Measurements from ENCODE around the gene IL12RB1. TPM values are rescaled to one million over a fixed set of nuclear protein-coding genes. Genes with fewer than 3 reads are reported as not detected.

Gene IL12RB1
- total and polyA plus RNA-seq, 2 of the 8 experiments (the other 6 are each of a cell fraction or from before 2014, with no cell fraction given): 0.03 TPM; not detected in 1

DNA sequence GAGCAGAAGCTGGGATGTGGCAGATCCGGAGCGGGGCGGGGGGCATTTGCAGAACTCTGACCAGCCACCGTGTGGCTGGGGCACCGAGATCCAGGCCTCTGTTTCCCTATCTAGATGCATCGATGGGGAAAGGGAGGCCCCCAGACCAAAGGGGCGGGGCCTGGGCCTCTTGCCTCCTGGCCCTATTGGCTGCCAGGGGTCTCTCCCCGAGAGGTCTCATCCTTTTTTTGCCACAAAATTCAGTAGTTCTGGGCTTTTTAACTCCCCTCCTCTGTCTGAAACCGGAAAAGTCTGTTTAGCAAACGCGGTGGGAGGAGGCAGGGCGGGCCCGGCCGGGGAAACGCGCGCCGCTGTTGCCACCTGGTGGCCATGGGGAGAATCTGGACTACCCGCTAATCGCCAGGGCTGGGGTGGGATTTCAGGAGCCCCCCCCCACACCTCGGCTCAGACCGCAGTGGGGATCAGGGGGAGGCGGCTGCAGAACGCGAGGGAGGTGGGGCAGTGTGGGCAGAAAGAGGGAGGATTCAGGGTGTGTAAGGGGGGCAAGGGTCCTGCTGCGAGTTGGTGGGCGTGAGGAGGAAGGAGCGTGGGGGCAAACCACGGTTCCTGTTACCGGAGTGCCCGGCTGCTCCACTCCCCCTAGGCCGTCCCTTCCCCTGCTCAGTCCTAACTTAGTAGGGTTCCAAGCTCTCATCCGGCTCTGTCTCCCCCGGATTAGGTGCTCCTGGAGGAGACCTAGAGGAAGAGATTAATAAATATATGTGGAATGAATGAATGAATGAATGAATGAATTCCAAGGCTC, 28.3 kb downstream of the IL12RB1 start (continued):
- TF ChIP-seq MAFK (IDR thresholded peaks at IDR 0.05; ENCODE audit: low read depth, low read length): no peak
- 0 out of 2 replicates have a peak, but pooled peaks have one; percentile 48 for TF ChIP-seq SP1 (IDR thresholded peaks at IDR 0.05; ENCODE audit: low read depth, low read length)
- no peak for TF ChIP-seq GTF2F1 (IDR thresholded peaks at IDR 0.05; ENCODE audit: borderline replicate concordance, low read depth, low read length)
- TF ChIP-seq BCL11A (IDR thresholded peaks at IDR 0.05; ENCODE audit: low read depth in 2 of 2, low read length in 2 of 2): no peak
- no peak for TF ChIP-seq RFX5 (IDR thresholded peaks at IDR 0.05; ENCODE audit: borderline replicate concordance, low read depth, low read length)
- TF ChIP-seq ASH2L (IDR thresholded peaks at IDR 0.05; ENCODE audit: low read length): no peak
- 0 out of 2 replicates have a peak, but pooled peaks have one; percentile 25 for TF ChIP-seq YY1 (IDR thresholded peaks at IDR 0.05; ENCODE audit: low read depth, low read length)
- TF ChIP-seq EGR1 (IDR thresholded peaks at IDR 0.05; ENCODE audit: borderline replicate concordance, low read depth, low read length): no peak
- TF ChIP-seq BACH1 (IDR thresholded peaks at IDR 0.05; ENCODE audit: low read length): no peak
- no peak for TF ChIP-seq RNF2 (IDR thresholded peaks at IDR 0.05; ENCODE audit: borderline replicate concordance, low read depth, low read length, missing control alignments, poor library complexity, severe bottlenecking)
- no peak for TF ChIP-seq HDAC2 (IDR thresholded peaks at IDR 0.05; ENCODE audit: borderline replicate concordance in 1 of 2, low read depth in 2 of 2, low read length in 2 of 2)
- no peak for TF ChIP-seq NANOG (IDR thresholded peaks at IDR 0.05; ENCODE audit: insufficient read depth, low read depth, low read length, poor library complexity, severe bottlenecking)
- no peak for TF ChIP-seq ZNF274 (IDR thresholded peaks at IDR 0.05; ENCODE audit: borderline replicate concordance, extremely low read depth, low read length)
- TF ChIP-seq SP4 (IDR thresholded peaks at IDR 0.05; ENCODE audit: low read length): no peak
- no peak for TF ChIP-seq TAF7 (optimal IDR thresholded peaks at IDR 0.05; ENCODE audit: borderline replicate concordance, low read depth, low read length)
- TF ChIP-seq, protein P1, sequence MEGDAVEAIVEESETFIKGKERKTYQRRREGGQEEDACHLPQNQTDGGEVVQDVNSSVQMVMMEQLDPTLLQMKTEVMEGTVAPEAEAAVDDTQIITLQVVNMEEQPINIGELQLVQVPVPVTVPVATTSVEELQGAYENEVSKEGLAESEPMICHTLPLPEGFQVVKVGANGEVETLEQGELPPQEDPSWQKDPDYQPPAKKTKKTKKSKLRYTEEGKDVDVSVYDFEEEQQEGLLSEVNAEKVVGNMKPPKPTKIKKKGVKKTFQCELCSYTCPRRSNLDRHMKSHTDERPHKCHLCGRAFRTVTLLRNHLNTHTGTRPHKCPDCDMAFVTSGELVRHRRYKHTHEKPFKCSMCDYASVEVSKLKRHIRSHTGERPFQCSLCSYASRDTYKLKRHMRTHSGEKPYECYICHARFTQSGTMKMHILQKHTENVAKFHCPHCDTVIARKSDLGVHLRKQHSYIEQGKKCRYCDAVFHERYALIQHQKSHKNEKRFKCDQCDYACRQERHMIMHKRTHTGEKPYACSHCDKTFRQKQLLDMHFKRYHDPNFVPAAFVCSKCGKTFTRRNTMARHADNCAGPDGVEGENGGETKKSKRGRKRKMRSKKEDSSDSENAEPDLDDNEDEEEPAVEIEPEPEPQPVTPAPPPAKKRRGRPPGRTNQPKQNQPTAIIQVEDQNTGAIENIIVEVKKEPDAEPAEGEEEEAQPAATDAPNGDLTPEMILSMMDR (IDR thresholded peaks at IDR 0.05; ENCODE audit: control extremely low read depth in 1 of 3, insufficient read depth in 1 of 3, low read depth in 1 of 3, low read length in 3 of 3): peak; percentile 77 to 89 (median 79)
- TF ChIP-seq, protein P2, sequence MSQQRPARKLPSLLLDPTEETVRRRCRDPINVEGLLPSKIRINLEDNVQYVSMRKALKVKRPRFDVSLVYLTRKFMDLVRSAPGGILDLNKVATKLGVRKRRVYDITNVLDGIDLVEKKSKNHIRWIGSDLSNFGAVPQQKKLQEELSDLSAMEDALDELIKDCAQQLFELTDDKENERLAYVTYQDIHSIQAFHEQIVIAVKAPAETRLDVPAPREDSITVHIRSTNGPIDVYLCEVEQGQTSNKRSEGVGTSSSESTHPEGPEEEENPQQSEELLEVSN (IDR thresholded peaks at IDR 0.05): no peak
- no peak for TF ChIP-seq TEAD4 (IDR thresholded peaks at IDR 0.05; ENCODE audit: low read depth, low read length)
- TF ChIP-seq RXRA (IDR thresholded peaks at IDR 0.05; ENCODE audit: insufficient read depth, low read depth, low read length): no peak
- no peak for TF ChIP-seq BRCA1 (IDR thresholded peaks at IDR 0.05; ENCODE audit: low read depth, low read length)
